ENCODE data around the gene PPARA.
A peak's percentile ranks its signal among the peaks of the same experiment; 100 is the strongest.

PPARA gene

DNA sequence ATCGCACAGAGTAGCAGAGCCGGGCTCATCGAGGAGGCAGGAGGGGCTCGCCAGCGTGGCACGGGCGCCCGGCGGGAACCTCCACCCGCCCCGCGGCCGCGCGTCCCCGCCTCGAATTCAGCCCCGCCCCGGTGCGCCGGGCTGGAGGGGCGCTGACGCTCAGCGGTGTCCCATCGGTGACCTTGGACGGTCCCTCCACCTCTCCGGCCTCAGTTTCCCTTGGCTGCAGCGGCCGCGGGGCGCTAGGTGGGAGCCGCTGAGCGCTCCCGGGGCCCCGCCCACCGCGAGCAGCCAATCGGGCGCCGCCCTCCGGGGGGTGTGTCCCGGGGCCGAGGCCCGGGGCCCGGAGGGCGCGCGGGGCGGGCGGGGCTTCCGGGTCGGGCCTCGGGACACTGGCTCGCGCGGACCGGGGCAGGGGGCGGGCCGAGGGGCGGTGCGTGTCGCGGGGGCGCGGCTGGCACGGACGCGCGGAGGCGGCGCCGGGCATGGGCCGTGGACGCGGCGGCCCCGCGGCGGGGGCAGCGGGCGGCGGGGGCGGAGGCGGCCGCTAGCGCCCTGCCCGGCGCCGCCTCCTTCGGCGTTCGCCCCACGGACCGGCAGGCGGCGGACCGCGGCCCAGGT is at the start of gene PPARA:
Gene PPARA, plus strand, starts transcription at position 493 of the 621 bp plus-strand sequence. CDS start 47,858 bp downstream, outside the sequence.
- DNase-seq (ENCODE audit: low spot score), result peak; percentile 80

DNA sequence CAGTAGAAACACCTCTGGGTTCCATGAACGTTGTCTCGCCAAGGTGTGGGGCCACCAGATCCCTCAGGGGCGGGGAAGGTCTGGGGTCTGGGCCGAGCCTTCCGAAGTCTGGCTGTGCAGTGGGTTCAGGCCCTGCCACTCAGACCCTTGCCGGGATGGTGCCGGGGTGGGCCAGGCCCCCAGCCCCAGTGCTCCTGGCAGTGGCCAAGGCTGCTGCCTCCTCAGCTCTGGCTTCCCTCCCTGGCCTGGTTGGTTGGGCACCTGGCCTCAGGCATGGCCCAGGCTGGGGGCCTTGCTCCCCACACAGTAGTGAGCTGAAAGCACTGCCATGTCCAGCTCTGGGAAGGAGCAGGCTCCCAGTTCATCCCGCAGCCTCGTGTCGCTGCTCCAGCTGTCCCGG is 48.2 kb upstream of the PPARA start:
- no peak for DNase-seq (ENCODE audit: low spot score)

DNA sequence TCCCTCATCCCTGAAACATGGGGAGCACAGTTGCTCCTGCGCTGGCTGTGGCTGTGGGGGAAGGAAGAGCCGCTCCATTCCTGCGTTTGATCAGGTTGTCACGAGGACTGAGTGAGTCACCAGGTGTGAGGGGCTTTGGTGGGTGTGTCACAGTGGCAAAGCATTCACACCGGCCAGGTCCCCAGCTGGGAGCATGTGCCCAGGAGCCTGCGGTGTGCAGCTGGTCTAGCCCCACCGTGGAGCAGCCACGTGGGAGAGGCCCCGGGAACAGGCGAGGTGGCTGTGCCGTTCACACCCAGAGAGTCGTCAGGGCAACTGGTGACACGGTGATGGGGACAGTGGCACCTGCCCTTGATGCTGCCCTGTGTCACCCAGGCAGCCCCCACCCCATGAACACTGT is 47.6 kb upstream of the PPARA start:
- DNase-seq (ENCODE audit: low spot score), result no peak

DNA sequence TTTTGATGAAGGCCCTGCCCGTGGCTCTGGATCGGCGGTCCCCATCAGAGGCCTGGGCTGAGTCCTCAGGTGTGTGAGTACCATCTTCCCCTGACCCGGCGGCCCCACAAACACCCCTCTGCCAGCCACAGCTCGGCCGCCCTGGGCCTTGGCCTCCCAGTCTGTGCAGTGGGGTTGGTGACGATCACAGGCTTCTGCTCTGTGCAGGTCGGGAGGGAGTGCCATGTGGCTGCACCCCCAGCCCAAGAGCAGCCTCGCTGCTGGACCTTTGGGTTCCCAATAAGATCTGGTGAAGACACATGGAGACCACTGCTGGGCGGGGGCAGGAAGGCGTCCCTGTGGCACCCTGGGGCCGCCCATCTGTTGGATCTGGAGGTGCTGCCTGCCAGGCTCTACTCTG is 47.1 kb upstream of the PPARA start:
- no peak for DNase-seq (ENCODE audit: low spot score)

GRCh38 chr22:46103664-46104063 is 46.7 kb upstream of the PPARA start:
- no peak for DNase-seq (ENCODE audit: low spot score)

GRCh38 chr22:46104170-46104880 is 46.0 kb upstream of the PPARA start:
- DNase-seq (ENCODE audit: low spot score), result no peak

GRCh38 chr22:46104881-46105493 is 45.3 kb upstream of the PPARA start:
- DNase-seq (ENCODE audit: low spot score), result no peak

DNA sequence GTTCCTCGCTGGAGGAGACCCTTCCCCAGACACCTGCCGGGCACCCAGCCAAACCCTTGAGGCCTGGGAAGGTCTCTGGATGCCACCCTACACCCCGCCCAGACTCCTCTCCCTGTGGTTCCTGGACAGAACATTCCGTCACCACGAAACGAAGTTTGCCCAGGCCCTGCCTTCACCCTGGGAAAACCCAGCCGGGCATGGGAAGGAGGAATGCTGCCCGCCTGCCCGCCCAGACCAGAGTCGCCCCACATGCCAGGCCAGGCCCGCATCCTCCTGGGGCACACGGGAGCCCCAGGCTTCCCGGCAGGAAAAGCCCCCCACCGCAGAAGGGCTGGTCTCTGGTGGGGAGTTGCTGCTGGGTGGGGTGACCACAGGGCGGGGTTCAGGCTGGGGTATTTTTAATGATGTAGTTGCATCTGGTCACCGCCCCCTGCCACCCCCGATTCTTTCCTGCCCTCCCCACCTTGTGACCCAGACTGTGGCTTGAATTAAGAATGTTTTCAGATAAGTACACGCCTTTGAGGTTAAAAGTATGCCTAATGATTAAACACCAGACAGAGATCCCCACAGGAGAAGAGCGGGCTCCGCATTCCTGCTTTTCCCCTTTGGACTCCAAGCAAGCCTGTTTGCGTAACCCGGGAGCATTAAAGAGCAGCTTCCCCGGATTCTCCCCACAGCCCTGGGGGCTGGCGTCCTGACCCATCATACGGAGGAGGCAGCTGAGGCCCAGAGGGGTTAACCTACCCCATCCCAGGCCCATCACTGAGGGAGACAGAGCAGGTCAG is 44.6 kb upstream of the PPARA start:
- DNase-seq (ENCODE audit: low spot score), result no peak

GRCh38 chr22:46106279-46107022 is 43.9 kb upstream of the PPARA start:
- DNase-seq (ENCODE audit: low spot score), result no peak

DNA sequence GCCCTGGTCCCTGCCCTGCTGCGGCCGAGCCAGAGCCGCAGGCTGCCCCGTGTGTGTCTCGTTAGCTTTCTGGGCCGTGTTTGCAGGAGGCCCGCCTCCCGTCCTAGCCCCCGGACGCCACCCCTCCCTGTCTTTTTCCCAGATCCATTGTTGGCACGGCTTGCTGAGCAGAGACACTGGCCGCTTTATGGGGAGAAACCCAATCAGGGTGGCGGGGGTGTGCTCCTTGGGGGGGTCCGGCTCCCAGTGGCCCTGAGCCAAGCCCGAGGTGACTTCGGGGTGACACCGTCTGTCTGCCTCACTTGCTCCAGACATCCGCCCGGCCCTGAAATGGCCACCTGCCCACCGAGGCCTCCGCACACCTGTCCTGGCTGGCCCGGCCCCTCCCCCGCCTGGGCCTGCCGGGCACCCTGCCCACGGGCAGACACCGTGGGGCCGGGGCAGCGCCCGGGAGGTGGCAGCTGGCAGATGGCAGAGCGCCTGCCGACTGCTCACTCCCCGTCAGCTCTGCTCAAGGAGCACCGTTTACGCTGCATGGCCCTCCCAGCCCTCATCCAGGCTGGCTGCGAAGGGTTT is 43.1 kb upstream of the PPARA start:
- no peak for DNase-seq (ENCODE audit: low spot score)

DNA sequence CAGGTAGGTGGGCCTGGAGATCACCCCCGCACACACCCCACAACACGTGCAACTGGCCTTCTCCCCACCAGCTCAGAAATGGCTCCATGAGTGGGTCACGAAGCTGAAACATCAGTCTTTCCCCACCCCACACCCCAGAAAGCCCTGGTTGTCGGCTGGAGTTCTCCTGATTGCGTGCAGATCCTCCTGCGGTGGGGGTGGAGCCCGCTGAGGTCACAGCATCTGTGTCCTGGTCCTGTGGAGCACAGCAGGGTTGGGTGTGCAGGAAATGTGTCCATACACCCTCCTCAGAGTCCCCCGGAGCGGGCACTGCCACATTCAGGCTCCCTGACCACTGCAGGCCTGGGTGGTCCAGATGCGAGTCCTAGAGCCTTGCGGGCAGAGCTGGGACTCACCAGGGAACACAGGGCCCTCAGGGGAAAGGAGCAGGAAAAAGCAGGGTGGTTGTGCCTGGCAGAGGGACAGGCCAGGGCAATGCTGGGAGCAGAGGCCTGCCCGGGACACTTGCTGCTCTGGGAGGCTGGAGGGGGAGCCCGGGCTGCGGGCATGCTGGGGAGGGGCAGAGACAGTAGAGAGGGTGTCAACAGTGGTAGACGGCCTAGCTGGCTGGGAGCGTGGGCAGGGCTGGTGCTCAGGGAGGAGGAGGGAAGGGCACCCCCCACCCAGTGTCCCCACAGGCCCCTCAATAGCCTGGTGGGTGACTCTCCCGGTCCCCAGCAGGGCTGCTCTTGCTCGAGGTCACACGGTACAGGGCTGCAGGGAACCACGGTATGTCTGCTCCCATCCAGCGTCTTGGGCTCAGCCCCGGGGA is 42.4 kb upstream of the PPARA start:
- no peak for DNase-seq (ENCODE audit: low spot score)

- no peak for DNase-seq (ENCODE audit: low spot score)
Observed at GRCh38 chr22:46108564-46109473, 41.5 kb upstream of the PPARA start.

DNA sequence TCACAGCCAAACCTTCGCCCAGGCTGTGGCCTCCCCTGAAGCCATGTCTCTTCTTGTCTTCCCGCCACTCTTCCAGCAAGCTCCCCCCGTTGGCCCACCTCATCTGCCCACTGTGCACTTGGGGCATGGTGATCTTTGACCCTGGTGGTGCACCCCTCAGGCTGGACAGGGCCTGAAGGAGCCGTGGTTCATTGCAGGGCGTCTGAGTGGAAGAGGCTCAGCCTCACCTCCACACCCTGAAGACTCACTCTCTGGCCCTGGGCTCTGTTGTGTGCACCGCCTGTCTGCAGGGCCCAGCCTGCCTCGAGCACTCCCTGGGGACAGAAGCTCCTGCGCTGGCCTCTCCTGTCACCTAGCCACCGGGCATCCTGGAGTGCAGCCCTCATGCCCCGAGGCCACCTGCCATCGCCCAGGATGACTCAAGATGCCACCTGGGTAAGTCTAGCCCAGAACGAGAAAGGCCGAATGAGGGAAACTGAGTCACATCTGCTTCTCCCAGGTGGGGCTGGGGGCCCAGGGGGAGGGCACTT is 40.8 kb upstream of the PPARA start:
- no peak for DNase-seq (ENCODE audit: low spot score)

- DNase-seq (ENCODE audit: low spot score), result no peak
Observed at GRCh38 chr22:46110215-46110614, 40.1 kb upstream of the PPARA start.

GRCh38 chr22:46111645-46112306 is 38.5 kb upstream of the PPARA start:
- no peak for DNase-seq (ENCODE audit: low spot score)

GRCh38 chr22:46112405-46112804 is 37.9 kb upstream of the PPARA start:
- DNase-seq (ENCODE audit: low spot score), result no peak

DNA sequence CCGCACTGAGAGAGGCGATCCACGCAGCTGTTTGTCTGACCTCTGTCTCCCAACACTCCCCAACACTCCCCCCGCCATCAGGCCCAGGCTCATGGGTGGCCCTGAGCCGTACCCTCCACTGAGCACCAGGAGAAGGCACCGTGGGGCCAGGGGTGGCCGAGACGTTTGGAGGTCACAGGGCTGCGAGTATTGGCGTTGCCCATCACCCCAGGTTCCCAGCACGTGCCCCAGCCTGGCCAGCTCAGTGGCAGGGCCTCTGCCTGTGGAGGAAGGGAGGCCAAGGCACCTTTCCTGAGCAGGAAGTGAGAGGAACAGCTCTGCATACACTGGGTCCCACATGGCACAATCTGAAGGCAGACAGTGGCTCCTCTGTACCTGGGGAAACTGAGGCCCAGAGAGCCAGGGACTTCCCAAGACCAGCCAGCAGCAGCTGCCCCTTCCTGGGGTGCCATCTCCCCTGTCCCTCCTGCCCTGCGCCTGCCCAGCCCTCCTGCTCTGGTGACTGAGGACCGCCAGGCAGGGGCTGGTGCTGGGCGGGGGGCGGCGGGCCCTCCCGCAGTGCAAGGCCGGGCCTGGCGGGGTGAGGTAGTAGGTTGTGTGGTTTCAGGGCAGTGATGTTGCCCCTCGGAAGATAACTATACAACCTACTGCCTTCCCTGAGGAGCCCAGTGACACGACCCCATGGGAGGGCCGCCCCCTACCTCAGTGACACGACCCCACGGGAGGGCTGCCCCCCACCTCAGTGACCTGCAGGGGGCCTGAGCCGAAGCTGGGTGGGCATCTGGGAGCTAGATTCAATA is 37.0 kb upstream of the PPARA start:
- DNase-seq (ENCODE audit: low spot score), result no peak

All from NAMALWA (cell line).